Type B pancreatic cell (in vitro differentiated cells): ENCODE data around the gene JADE1. TPM values are rescaled to one million over a fixed set of nuclear protein-coding genes. Genes with fewer than 3 reads are reported as not detected.

ENCODE experiments used
- DNase-seq: peaks from one replicate; pipeline ENCODE4 v3.0.0; 2021; ENCODE audit warnings: mixed read lengths; ENCODE audit not compliant: unreplicated experiment; ENCODE audit errors: extremely low spot score
- H3K27ac Mint-ChIP-seq: 2 replicates; pipeline ENCODE4 v1.8.0; 2021; ENCODE audit warnings: mild to moderate bottlenecking, mixed read lengths
- H3K27me3 Mint-ChIP-seq: 2 replicates; pipeline ENCODE4 v1.8.0; 2021; ENCODE audit warnings: mixed read lengths
- H3K36me3 Mint-ChIP-seq: 2 replicates; pipeline ENCODE4 v1.8.0; 2021; ENCODE audit warnings: mixed read lengths
- H3K4me1 Mint-ChIP-seq: one replicate; pipeline ENCODE4 v1.8.0; 2021; ENCODE audit warnings: mixed read lengths; ENCODE audit not compliant: unreplicated experiment
- H3K4me3 Mint-ChIP-seq: 2 replicates; pipeline ENCODE4 v1.8.0; 2021; ENCODE audit warnings: mild to moderate bottlenecking, mixed read lengths
- H3K9me3 Mint-ChIP-seq: 2 replicates; pipeline ENCODE4 v1.8.0; 2021; ENCODE audit warnings: mixed read lengths
- total RNA-seq: library from RNA; stranded (reverse); gene quantifications from 2 replicates; pipeline ENCODE4 v1.2.1, GENCODE V29; 2021; ENCODE audit warnings: low replicate concordance
- TF ChIP-seq, protein P1 (sequence below): fragments of 200-600 bp; sonication (generic); conservative IDR thresholded peaks from 2 replicates; pipeline ENCODE4 v1.5.0; 2021; ENCODE audit warnings: antibody characterized with exemption, mild to moderate bottlenecking

JADE1 gene
- total RNA-seq, 1 donor from 2014 or later: 27.0 TPM

GRCh38 chr4:128847082-128847724, 37.7 kb downstream of the JADE1 start:
- no peak overlapping the region for H3K27ac Mint-ChIP-seq
- H3K36me3 Mint-ChIP-seq: peaks cover 44% of the 10 kb centered on the region
- no peaks in the 10 kb centered on the region for H3K9me3 Mint-ChIP-seq
- DNase-seq: no peak
- TF ChIP-seq, protein P1, sequence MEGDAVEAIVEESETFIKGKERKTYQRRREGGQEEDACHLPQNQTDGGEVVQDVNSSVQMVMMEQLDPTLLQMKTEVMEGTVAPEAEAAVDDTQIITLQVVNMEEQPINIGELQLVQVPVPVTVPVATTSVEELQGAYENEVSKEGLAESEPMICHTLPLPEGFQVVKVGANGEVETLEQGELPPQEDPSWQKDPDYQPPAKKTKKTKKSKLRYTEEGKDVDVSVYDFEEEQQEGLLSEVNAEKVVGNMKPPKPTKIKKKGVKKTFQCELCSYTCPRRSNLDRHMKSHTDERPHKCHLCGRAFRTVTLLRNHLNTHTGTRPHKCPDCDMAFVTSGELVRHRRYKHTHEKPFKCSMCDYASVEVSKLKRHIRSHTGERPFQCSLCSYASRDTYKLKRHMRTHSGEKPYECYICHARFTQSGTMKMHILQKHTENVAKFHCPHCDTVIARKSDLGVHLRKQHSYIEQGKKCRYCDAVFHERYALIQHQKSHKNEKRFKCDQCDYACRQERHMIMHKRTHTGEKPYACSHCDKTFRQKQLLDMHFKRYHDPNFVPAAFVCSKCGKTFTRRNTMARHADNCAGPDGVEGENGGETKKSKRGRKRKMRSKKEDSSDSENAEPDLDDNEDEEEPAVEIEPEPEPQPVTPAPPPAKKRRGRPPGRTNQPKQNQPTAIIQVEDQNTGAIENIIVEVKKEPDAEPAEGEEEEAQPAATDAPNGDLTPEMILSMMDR: no peak
- no peaks in the 10 kb centered on the region for H3K27me3 Mint-ChIP-seq
- peaks cover 6% of the 10 kb centered on the region for H3K4me1 Mint-ChIP-seq
- H3K4me3 Mint-ChIP-seq: no peak overlapping the region

DNA sequence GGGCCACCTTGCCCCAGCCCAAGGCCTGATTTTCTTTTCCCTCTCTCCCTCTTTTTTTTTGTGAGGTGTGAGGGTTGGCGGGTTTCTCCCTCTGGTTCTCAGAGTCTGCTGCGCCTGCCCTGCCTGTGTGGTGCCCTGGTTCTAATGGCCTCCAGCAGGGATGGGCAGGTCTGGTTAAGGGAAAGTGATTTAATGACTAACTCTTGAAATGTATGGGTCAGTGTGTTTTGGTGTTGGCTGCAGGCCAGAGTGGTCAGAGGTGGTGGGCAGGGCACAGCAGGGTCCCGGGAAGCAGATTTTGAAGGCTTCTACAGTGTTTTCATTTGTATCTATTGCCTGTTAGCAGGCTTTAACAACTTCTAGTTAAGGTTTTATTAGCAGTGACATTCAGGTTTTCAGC, 39.0 kb downstream of the JADE1 start:
- Mint-ChIP-seq H3K27ac (no peak overlapping the region), H3K27me3 (no peaks in the 10 kb centered on the region), H3K4me1 (peaks cover 6% of the 10 kb centered on the region), H3K9me3 (no peaks in the 10 kb centered on the region), H3K36me3 (peaks cover 45% of the 10 kb centered on the region), H3K4me3 (no peak overlapping the region)
- TF ChIP-seq, protein P1: no peak
- no peak for DNase-seq

GRCh38 chr4:128850252-128850651, 40.8 kb downstream of the JADE1 start:
- H3K4me3 Mint-ChIP-seq: no peak overlapping the region
- TF ChIP-seq, protein P1: no peak
- no peak overlapping the region for H3K27ac Mint-ChIP-seq
- no peaks in the 10 kb centered on the region for H3K9me3 Mint-ChIP-seq
- H3K4me1 Mint-ChIP-seq: peaks cover 6% of the 10 kb centered on the region
- no peak for DNase-seq
- H3K36me3 Mint-ChIP-seq: peaks cover 45% of the 10 kb centered on the region
- no peaks in the 10 kb centered on the region for H3K27me3 Mint-ChIP-seq

- H3K9me3 Mint-ChIP-seq: no peaks in the 10 kb centered on the region
- TF ChIP-seq, protein P1: no peak
- no peak overlapping the region for H3K27ac Mint-ChIP-seq
- H3K36me3 Mint-ChIP-seq: peaks cover 51% of the 10 kb centered on the region
- no peaks in the 10 kb centered on the region for H3K27me3 Mint-ChIP-seq
- H3K4me1 Mint-ChIP-seq: peaks cover 6% of the 10 kb centered on the region
- DNase-seq: no peak
- H3K4me3 Mint-ChIP-seq: no peak overlapping the region
These were observed 44.2 kb downstream of the JADE1 start for GRCh38 chr4:128853741-128854140.

DNA sequence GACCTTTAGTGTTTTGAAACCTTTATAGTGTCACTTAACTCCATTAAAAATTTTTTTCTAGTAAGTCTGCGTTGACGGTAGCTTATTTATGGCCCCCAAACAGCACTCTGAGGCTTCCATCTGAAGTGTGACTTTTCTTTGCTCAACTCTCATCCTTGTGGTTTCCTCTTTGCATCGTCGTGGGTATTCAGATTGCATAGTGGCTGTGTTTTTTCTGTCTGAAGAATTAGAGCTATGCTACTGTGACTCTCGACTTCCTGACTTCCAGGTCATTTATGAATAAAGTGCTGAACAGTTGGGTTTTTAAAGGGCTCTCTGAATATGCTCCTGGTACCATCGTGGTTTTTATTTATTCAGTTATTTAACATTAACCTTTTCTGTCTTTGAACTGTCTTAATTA, 44.9 kb downstream of the JADE1 start:
- Mint-ChIP-seq H3K27ac (no peak overlapping the region), H3K4me3 (no peak overlapping the region), H3K4me1 (peaks cover 11% of the 10 kb centered on the region), H3K36me3 (peaks cover 56% of the 10 kb centered on the region), H3K9me3 (no peaks in the 10 kb centered on the region), H3K27me3 (no peaks in the 10 kb centered on the region)
- DNase-seq: no peak
- TF ChIP-seq, protein P1: no peak
